ENCODE measurements around the gene MSGN1. TPM values are rescaled to one million over a fixed set of nuclear protein-coding genes. Genes with fewer than 3 reads are reported as not detected.

Gene MSGN1
- total RNA-seq, 2 experiments from 2014 or later: not detected

- intact Hi-C loops (cut with micrococcal nuclease; ENCODE audit: unreplicated experiment): loop anchor here (2.0 to 5.0 kb wide), 2 partner anchors 324 to 525 kb away; no protein-coding TSS in a partner anchor
- no TSS peak for BruUV-seq (replicated peaks)
- H4K20me1 ChIP-seq (ENCODE audit: insufficient read depth, low read length): no peaks in the 10 kb centered on the region
- H3K4me3 ChIP-seq (ENCODE audit: low read depth, low read length, poor library complexity, severe bottlenecking): no peak overlapping the region
- H3K4me2 ChIP-seq (ENCODE audit: low read length): no peak overlapping the region
- ChIA-PET POLR2A (no interaction called here), CTCF (ENCODE audit: unreplicated experiment) (no interaction called here)
- H3K36me3 ChIP-seq (ENCODE audit: insufficient read depth, low read length): no peaks in the 10 kb centered on the region
- no peak for TF ChIP-seq EZH2phosphoT487 (IDR thresholded peaks at IDR 0.05; ENCODE audit: borderline replicate concordance, low read depth, low read length)
- TF ChIP-seq, protein P1, sequence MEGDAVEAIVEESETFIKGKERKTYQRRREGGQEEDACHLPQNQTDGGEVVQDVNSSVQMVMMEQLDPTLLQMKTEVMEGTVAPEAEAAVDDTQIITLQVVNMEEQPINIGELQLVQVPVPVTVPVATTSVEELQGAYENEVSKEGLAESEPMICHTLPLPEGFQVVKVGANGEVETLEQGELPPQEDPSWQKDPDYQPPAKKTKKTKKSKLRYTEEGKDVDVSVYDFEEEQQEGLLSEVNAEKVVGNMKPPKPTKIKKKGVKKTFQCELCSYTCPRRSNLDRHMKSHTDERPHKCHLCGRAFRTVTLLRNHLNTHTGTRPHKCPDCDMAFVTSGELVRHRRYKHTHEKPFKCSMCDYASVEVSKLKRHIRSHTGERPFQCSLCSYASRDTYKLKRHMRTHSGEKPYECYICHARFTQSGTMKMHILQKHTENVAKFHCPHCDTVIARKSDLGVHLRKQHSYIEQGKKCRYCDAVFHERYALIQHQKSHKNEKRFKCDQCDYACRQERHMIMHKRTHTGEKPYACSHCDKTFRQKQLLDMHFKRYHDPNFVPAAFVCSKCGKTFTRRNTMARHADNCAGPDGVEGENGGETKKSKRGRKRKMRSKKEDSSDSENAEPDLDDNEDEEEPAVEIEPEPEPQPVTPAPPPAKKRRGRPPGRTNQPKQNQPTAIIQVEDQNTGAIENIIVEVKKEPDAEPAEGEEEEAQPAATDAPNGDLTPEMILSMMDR (conservative IDR thresholded peaks at IDR 0.05; ENCODE audit: low read length): no peak
- no peaks in the 10 kb centered on the region for H3K9me3 ChIP-seq (ENCODE audit: low read length)
- no peak for DNase-seq (ENCODE audit: low spot score)
- no peaks in the 10 kb centered on the region for H3K9me2 ChIP-seq (ENCODE audit: insufficient read depth, low read length)
- no peak overlapping the region for H2AFZ ChIP-seq (ENCODE audit: low read length)
- H3K79me2 ChIP-seq (ENCODE audit: insufficient read depth, low read depth, low read length): no peaks in the 10 kb centered on the region
- no peak overlapping the region for H3K27ac ChIP-seq (ENCODE audit: low read depth, low read length, poor library complexity, severe bottlenecking)
- no peaks in the 10 kb centered on the region for H3K4me1 ChIP-seq (ENCODE audit: insufficient read depth, low read length, poor library complexity, severe bottlenecking)
Observed at GRCh38 chr2:17853799-17854198, 37.5 kb downstream of the MSGN1 start.

DNA sequence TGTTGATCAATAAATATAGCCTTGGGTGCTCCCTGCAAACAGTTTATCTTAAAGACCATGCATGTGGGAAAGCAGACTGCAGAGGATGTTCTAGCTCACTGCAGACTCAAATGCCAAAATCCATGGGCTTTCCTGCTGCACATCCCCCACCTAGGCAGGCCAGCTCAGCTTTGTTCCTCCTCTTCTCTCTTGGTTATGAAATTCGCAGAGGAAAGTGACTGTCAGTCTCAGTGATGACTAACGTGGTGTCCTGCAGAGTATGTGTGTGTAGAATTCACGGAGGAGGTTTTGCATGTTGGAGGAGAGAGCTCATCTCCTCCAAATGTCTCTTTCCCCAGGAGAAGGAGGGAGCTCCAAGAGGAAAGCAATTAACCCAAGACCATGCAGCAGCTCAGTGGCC is 40.8 kb downstream of the MSGN1 start:
- H3K4me2 ChIP-seq (ENCODE audit: low read length): no peak overlapping the region
- no peak for DNase-seq (ENCODE audit: low spot score)
- H3K9me2 ChIP-seq (ENCODE audit: insufficient read depth, low read length): no peaks in the 10 kb centered on the region
- H4K20me1 ChIP-seq (ENCODE audit: insufficient read depth, low read length): no peaks in the 10 kb centered on the region
- H3K27ac ChIP-seq (ENCODE audit: low read depth, low read length, poor library complexity, severe bottlenecking): no peak overlapping the region
- no peaks in the 10 kb centered on the region for H3K9me3 ChIP-seq (ENCODE audit: low read length)
- no peaks in the 10 kb centered on the region for H3K4me1 ChIP-seq (ENCODE audit: insufficient read depth, low read length, poor library complexity, severe bottlenecking)
- no peaks in the 10 kb centered on the region for H3K79me2 ChIP-seq (ENCODE audit: insufficient read depth, low read depth, low read length)
- no peak overlapping the region for H2AFZ ChIP-seq (ENCODE audit: low read length)
- BruUV-seq (replicated peaks): no TSS peak
- H3K36me3 ChIP-seq (ENCODE audit: insufficient read depth, low read length): no peaks in the 10 kb centered on the region
- no peak overlapping the region for H3K4me3 ChIP-seq (ENCODE audit: low read depth, low read length, poor library complexity, severe bottlenecking)
- no peak for TF ChIP-seq EZH2phosphoT487 (IDR thresholded peaks at IDR 0.05; ENCODE audit: borderline replicate concordance, low read depth, low read length)
- ChIA-PET POLR2A (interaction anchor here (0.7 kb wide), 1 partner anchor 98 kb away, joined by 3 read pairs; no protein-coding TSS in a partner anchor), CTCF (ENCODE audit: unreplicated experiment) (no interaction called here)
- intact Hi-C loops (cut with micrococcal nuclease; ENCODE audit: unreplicated experiment): no loop called here

DNA sequence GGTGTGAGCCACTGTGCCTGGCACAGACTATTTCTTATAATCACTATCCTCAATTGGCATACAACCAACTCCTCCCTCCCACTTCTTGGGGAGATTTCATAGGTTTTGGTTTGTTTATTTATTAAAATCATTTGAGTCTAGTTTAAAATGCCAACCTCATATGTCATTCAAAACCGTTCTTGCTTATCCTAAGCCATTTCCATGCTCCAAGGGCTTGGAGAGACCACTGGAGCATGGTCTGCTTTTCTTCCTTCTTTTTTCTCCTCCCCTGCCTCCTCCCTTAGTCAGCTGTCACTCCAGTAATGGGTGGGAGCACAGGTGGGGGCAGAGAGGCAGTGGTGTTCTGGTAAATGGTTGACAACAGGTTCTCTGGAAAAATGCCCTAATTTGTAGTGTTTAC is 41.8 kb downstream of the MSGN1 start:
- H3K9me3 ChIP-seq (ENCODE audit: low read length): no peaks in the 10 kb centered on the region
- BruUV-seq (replicated peaks): no TSS peak
- POLR2A ChIA-PET: interaction anchor here (0.7 to 0.9 kb wide), 2 partner anchors 95 to 115 kb away, joined by 3 read pairs; no protein-coding TSS in a partner anchor
- no peaks in the 10 kb centered on the region for H3K4me1 ChIP-seq (ENCODE audit: insufficient read depth, low read length, poor library complexity, severe bottlenecking)
- no peaks in the 10 kb centered on the region for H3K36me3 ChIP-seq (ENCODE audit: insufficient read depth, low read length)
- H3K79me2 ChIP-seq (ENCODE audit: insufficient read depth, low read depth, low read length): no peaks in the 10 kb centered on the region
- no peak overlapping the region for H2AFZ ChIP-seq (ENCODE audit: low read length)
- H3K9me2 ChIP-seq (ENCODE audit: insufficient read depth, low read length): no peaks in the 10 kb centered on the region
- no peak overlapping the region for H3K4me2 ChIP-seq (ENCODE audit: low read length)
- H3K27ac ChIP-seq (ENCODE audit: low read depth, low read length, poor library complexity, severe bottlenecking): no peak overlapping the region
- no peak for DNase-seq (ENCODE audit: low spot score)
- no peak for TF ChIP-seq EZH2phosphoT487 (IDR thresholded peaks at IDR 0.05; ENCODE audit: borderline replicate concordance, low read depth, low read length)
- TF ChIP-seq, protein P1 (conservative IDR thresholded peaks at IDR 0.05; ENCODE audit: low read length): no peak
- H4K20me1 ChIP-seq (ENCODE audit: insufficient read depth, low read length): no peaks in the 10 kb centered on the region
- CTCF ChIA-PET (ENCODE audit: unreplicated experiment): no interaction called here
- H3K4me3 ChIP-seq (ENCODE audit: low read depth, low read length, poor library complexity, severe bottlenecking): no peak overlapping the region
- intact Hi-C loops (cut with micrococcal nuclease; ENCODE audit: unreplicated experiment): no loop called here

All from OCI-LY7 (cell line).